Measurements from ENCODE around the gene MRPL44.
"Not testable (repeated sequence)": the region's sequence is repeated elsewhere in the genome, so short reads cannot be mapped to it uniquely, and the experiment has no call there.

Gene MRPL44

DNA sequence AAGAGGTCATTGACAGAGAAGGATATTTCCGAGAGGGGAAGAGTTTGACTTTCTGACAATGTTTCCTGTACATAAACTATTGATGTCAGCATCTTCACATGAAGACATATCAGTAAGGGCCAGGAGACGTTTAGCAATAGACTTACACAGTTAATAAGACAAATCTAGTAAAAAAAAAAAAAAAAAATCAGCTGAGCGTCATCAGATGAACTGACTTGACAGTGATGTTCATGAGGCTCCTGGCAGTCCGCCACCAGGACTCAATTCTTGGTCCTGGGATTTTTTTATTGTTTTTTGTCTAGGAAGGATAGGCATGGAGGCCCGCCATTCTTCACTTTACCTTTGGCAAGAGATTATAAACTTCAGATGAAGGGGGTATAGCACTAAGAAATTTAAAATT is 14.5 kb downstream of the MRPL44 start:
- DNase-seq = no peak

DNA sequence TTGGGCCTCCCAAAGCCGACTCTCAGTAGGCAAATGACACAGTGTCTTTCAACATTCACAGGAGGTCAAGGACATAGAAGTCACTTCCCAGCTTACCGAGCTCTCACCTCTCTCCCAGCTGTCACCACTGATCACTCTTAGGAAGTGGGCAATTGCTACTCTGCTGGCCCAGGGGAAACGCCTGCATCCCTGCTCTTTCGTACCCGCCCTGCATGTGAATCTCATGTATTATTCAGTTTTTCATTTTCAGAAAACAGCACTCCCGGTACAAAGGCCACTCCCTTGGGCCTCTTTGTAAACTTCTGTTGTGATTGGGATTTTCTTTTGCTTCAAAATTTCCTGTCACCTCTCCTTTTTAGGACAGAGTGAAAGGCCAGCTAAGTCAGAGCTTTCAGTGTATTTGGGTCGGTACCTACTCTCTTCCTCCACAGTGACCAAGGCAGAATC is 15.4 kb downstream of the MRPL44 start:
- DNase-seq = no peak

DNA sequence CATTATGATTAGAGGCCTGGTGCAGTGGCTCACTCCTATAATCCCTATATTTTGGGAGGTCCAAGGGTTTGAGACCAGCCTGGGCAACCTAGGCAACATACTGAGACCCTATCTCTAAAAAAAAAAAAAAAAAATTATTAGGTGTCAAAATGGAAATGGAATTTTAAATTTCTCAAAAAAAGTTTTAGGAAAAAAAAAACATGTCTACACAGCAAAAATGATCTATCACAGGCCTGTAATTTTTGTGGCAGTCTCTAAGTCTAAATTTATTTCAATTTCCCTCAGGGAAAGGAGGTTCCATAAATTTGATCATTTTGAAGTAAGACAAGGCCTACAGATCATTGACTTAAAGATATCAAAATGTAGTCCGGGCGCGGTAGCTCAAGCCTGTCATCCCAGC is 16.3 kb downstream of the MRPL44 start:
- DNase-seq = no peak

- DNase-seq = no peak
Measured at GRCh38 chr2:223976635-223977226, 19.5 kb downstream of the MRPL44 start.

GRCh38 chr2:223978451-223978850 is 21.2 kb downstream of the MRPL44 start:
- DNase-seq = no peak

DNA sequence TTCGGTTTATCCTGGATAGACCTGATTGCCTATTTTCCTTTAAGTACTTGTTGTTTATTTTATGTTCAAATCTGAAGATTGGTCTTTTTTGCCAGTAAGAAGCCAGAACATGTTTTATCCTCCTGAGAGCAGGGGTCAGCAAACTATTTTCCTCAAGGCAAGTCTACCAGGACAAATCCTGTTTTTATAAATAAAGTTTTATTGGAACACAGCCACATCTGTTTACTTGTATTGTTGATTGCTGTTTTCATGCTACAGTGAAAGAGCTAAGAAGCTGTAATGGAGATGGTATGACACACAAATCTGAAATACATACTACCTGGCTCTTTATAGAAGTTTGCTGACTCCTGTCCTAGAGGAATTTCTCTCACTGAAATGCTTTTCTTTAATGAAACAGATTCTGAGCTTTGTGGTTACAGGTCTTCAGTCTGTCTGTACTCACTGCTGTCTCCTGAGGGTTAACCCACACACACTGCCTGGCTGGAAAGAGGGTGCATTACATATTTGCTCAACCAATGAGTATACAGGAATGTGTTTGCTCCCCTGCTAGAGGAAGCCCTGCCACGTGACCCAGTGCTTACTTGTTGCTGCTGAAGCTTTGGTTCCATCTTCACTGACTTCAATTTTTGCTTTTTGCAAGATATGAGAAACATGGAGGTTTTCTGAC is 22.6 kb downstream of the MRPL44 start:
- DNase-seq = no peak

- no peak for DNase-seq
Measured at GRCh38 chr2:223980397-223980735, 23.1 kb downstream of the MRPL44 start.

- no peak for DNase-seq
Measured at GRCh38 chr2:223980803-223981202, 23.5 kb downstream of the MRPL44 start.

- DNase-seq = no peak
Measured at GRCh38 chr2:223981241-223981640, 24.0 kb downstream of the MRPL44 start.

- no peak for DNase-seq
Measured at GRCh38 chr2:223989206-223989855, 32.1 kb downstream of the MRPL44 start.

DNA sequence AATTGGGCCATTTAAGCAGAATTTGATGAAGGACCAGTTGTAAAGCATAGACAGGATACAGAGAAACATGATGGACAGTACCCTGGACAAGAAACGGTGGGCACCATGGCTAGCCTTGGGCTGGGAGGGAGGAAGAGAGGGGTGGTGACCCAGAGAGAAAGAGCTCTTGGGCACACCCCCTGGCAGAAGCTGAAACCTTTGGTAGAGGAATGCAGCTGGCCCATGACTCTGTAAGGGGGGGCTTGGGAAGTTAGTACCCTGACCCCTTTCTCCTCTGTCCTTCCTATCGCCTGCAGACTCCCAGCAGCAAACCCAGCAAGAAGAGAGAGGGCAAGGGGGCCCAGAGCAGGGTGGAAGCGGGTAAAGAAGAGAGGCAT is 32.6 kb downstream of the MRPL44 start:
- no peak for DNase-seq

GRCh38 chr2:223991611-223992010 is 34.3 kb downstream of the MRPL44 start:
- no peak for DNase-seq

DNA sequence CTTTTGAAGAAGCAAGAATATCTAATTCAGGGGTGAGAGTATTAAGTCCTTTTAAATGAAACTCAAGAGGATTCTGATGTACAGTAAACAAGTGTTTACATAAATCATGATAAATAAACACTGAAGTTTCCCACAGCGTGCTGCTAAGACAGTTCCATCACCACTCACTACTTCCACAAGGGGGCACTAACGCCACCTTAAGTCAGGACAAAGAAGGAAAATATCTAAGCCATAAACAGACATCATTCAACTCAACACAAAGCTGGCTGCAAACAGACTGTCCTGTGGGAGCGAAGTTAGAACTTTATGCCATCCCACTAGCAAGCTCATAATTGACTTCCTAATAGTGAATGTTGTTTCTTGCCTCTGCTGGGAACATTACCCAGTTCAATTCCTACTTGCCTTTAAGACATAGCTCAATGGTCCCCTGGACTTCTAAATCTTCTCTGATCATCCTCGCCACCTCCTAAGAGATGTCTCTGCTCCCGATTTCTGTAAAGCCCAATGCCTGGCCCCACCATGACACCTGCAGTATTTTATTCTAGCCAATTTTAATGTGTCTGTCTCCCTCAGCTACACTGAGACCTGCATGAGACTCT is 36.5 kb downstream of the MRPL44 start:
- peak; percentile 69 for DNase-seq

GRCh38 chr2:223994562-223995162 is 37.4 kb downstream of the MRPL44 start:
- DNase-seq = no peak

DNA sequence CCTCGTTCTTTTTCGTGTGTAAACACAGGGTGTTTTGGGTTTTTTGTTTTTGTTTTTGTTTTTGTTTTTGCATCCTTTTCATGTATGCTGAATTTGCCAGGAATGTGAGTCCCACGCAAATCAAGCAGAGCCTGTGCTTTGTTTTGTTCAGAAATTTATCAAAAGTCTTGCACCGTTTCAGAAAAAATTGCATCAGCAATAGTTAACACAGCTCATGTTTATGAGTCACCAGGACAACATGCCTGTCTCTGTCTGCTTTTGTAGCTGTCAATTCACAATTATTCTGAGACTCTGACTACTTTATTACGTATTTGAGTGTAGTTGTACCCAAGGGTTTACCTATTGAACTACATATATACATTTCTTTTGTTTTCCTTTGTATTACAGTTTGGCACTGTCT is 38.3 kb downstream of the MRPL44 start:
- DNase-seq = no peak

DNA sequence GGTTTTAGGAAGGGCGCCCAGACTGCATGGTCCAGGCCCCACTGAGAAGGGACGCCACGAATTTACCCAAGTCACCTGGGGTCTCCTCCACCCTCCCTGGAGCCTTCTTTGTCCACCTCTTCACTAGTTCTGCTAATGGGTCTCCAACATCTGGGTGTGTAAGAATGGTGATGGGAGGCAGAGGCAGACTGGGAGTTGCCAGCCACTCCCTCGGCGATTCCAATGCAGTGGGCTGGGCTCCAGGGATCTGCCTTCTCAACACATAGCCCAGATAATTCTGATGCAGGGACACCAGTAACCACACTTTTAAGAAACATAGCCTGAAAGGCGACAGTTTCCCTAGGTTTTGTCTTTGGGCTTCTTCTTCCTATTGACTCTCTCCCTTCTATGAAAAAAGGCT is 39.1 kb downstream of the MRPL44 start:
- DNase-seq = no peak

GRCh38 chr2:223997938-223998337 is 40.7 kb downstream of the MRPL44 start:
- DNase-seq = no peak

DNA sequence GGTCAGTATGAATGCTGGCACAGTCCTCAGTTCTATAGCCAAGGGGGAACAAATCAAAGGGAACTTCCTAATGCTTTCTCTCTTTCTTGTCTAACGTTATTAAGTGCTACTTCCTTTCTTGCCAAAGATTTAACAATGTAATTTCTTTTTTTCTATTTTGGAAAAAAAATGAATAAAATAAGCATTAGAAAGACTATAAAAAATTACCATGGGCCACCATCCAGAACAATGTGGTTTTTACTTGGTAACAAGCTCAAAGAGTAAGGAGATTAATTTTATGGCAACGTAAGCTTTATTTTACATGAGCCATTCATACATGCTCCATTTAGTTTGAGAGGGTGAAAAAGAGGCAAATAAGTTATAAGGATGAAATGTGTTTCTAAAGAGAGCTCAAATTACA is 41.7 kb downstream of the MRPL44 start:
- no peak for DNase-seq

DNA sequence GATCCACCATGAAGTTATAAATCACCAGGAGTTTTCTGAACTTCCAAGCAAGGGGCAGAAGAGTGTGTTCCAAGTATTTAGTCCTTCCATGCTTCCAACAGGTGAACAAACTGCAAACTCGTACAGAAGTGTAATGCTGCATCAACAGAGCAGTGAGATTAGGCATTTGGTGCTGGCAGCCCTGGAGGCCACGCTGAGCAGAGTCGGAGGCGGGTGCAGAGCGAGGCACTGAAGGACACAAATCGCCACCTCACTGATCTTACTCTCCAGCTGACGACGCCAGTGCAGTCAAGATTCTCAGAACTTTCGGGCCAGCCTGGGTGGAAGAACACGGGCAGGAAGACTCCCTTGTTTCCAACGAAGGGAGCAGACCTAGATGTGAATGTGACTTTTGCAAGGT is 42.6 kb downstream of the MRPL44 start:
- DNase-seq = no peak

DNA sequence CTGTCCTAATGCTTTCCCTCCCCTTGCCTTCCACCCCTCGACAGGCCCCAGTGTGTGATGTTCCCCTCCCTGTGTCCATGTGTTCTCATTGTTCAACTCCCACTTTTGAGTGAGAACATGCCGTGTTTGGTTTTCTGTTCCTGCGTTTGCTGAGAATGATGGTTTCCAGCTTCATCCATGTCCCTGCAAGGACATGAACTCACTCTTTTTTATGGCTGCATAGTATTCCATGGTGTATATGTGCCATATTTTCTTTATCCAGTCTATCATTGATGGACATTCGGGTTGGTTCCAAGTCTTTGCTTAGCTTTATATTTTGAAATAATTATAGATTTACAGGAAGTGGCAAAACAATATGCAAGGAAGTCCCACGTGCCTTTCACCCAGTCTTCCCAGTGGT is 43.4 kb downstream of the MRPL44 start:
- DNase-seq = not testable (repeated sequence)

- no peak for DNase-seq
Measured at GRCh38 chr2:224004105-224004695, 46.9 kb downstream of the MRPL44 start.

DNA sequence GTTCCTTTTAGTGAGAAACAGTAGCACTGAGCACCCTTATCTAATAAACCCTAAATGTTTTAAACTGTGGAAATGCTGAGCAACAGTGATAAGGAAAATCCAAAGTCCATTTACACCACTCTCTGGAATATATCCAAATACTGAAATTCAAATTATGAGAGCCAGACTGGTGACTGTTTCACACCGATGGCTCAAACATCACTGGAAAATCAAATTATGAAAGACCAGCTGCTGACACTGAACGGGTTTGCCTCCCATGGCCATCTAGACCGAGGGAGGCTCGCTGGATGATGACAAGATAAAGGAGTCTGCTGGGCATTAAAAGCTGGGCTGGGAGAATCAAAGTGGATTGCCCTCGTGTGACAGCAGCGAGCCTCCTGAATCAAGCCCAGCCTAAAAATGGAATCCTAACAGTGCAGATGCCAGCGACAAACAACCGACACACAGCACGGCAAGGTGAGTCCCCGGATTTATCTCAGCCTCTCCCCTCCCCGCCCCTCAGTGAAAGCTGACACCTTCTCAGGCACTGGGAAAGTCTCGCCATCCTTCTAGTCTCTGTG is 51.5 kb downstream of the MRPL44 start:
- no peak for DNase-seq

Measured in right hindlimb (tissue), 1 donor.